Stomach (tissue), 9 donors: Measurements from ENCODE around the gene WDPCP. TPM values are rescaled to one million over a fixed set of nuclear protein-coding genes. Genes with fewer than 3 reads are reported as not detected.

Source experiments
- DNase-seq, 2 donors: peaks; one replicate each; pipeline versions ENCODE4 v3.0.0 to v3.0.0-alpha.2; 2013 to 2019
- H3K27ac ChIP-seq, 5 donors: fragments of 200-600 bp in 4 of 5; sonication (generic) in 4 of 5; one replicate each; pipeline ENCODE4 v1.5.1; 2013 to 2019; ENCODE audit warnings: mild to moderate bottlenecking in 1 of 5, moderate library complexity in 1 of 5
- H3K27me3 ChIP-seq, 3 donors: fragments of 200-600 bp; sonication (generic); one replicate each; pipeline ENCODE4 v1.5.1; 2017 to 2019; ENCODE audit warnings: mixed run types in 1 of 3
- H3K36me3 ChIP-seq, 4 donors: fragments of 200-600 bp; sonication (generic); 1 replicate in 3 of 4; 2 replicates in 1 of 4; pipeline ENCODE4 v1.5.1; 2016 to 2019
- H3K4me1 ChIP-seq, 4 donors: fragments of 200-600 bp; sonication (generic); one replicate each; pipeline ENCODE4 v1.5.1; 2016 to 2019
- H3K4me3 ChIP-seq, 4 donors: fragments of 200-600 bp; sonication (generic) in 3 of 4; one replicate each; pipeline ENCODE4 v1.5.1; 2016 to 2019; ENCODE audit warnings: mild to moderate bottlenecking in 1 of 4
- H3K9me3 ChIP-seq, 4 donors: fragments of 200-600 bp; sonication (generic); one replicate each; pipeline ENCODE4 v1.5.1; 2016 to 2019
- EP300 ChIP-seq: sonication (generic); formaldehyde crosslinking; IDR thresholded peaks from one replicate; pipeline ENCODE4 v1.6.1; 2017; ENCODE audit warnings: antibody characterized with exemption
- POLR2A ChIP-seq, 4 donors: fragments of 450-650 bp; IDR thresholded peaks; one replicate each; pipeline ENCODE4 v1.6.1; 2016; ENCODE audit warnings: antibody characterized with exemption in 4 of 4, control low read depth in 2 of 4, mild to moderate bottlenecking in 1 of 4, moderate library complexity in 1 of 4
- POLR2AphosphoS5 ChIP-seq, 3 donors: sonication (generic); formaldehyde crosslinking; IDR thresholded peaks; one replicate each; pipeline ENCODE4 v1.6.1; 2016; ENCODE audit warnings: antibody characterized with exemption in 3 of 3
- WGBS, 5 donors: extraction: QIAGEN DNeasy Blood & Tissue Kit in 3 of 5; methylation state at CpG; one replicate each; pipeline versions ENCODE4 v1.1.5 to v1.1.7; 2013 to 2018; 5-methylcytosine and 5-hydroxymethylcytosine counted together
- intact Hi-C: fragments of 100-400 bp; cut with DNase I; formaldehyde crosslinking; loops from one replicate; pipeline ENCODE4 v1.15.1; 2023; ENCODE audit warnings: low total_unique reads
- polyA plus RNA-seq, 3 donors: library from polyadenylated mRNA; stranded (reverse); fragments of 200-250 nt; gene quantifications; one replicate each; pipeline ENCODE4 v1.2.3, GENCODE V29; 2013
- total RNA-seq, 5 donors: library from RNA; depleted of rRNA; stranded (reverse); fragments of >200 nt; gene quantifications; one replicate each; pipeline versions ENCODE4 v1.1.0 to v1.2.3, GENCODE V29; 2014 to 2016
- TF ChIP-seq, protein P1 (sequence below), 7 experiments: fragments of 450-650 bp in 4 of 7; fragments of 200-600 bp in 3 of 7; sonication (generic) in 3 of 7; IDR thresholded peaks; one replicate each; pipeline ENCODE4 v1.5.1; 2016 to 2019; ENCODE audit warnings: antibody characterized with exemption in 7 of 7, control low read depth in 2 of 7, mild to moderate bottlenecking in 1 of 7
- donor health status: healthy with polysubstance abuse.
- donor health status: Bipolar disorder and iron deficiency.
- donor health status: healthy.

The WDPCP gene
- total and polyA plus RNA-seq, 8 donors, result 1.9 to 38.8 (median 7.7) TPM

DNA sequence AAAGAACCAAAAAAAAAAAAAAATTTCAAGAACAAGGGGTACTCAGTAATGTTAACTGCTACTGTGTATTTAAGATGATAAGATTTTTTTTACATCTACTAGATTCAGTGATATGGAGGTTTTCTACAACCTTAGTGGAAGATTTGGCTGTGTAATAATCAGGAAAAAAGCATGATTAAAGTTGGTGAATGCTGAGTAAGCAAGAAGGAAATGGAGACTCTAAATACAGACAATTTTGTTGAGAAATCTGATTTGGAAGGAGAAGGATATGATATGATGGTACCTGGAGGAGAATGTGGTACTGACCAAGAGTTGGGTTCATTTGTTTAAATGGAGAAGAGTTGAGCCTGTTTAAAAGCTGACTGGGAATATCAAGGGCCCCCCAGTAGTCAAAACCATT is 125.1 kb downstream of the WDPCP start:
- H3K9me3 ChIP-seq, result peaks cover 0 to 25% (median 9%) of the 10 kb centered on the region in 4 donors
- H3K4me3 ChIP-seq, result no peak overlapping the region
- no peak overlapping the region for H3K27ac ChIP-seq
- H3K27me3 ChIP-seq, result no peaks in the 10 kb centered on the region
- no peak for DNase-seq
- no peaks in the 10 kb centered on the region for H3K4me1 ChIP-seq
- no peak for TF ChIP-seq POLR2A (IDR thresholded peaks at IDR 0.05)
- no peak for TF ChIP-seq POLR2AphosphoS5 (IDR thresholded peaks at IDR 0.05)
- TF ChIP-seq EP300, result no peak
- TF ChIP-seq, protein P1, sequence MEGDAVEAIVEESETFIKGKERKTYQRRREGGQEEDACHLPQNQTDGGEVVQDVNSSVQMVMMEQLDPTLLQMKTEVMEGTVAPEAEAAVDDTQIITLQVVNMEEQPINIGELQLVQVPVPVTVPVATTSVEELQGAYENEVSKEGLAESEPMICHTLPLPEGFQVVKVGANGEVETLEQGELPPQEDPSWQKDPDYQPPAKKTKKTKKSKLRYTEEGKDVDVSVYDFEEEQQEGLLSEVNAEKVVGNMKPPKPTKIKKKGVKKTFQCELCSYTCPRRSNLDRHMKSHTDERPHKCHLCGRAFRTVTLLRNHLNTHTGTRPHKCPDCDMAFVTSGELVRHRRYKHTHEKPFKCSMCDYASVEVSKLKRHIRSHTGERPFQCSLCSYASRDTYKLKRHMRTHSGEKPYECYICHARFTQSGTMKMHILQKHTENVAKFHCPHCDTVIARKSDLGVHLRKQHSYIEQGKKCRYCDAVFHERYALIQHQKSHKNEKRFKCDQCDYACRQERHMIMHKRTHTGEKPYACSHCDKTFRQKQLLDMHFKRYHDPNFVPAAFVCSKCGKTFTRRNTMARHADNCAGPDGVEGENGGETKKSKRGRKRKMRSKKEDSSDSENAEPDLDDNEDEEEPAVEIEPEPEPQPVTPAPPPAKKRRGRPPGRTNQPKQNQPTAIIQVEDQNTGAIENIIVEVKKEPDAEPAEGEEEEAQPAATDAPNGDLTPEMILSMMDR (IDR thresholded peaks at IDR 0.05), result no peak
- intact Hi-C loops, result no loop called here
- H3K36me3 ChIP-seq, result peaks cover 0 to 51% (median 33%) of the 10 kb centered on the region in 4 donors

DNA sequence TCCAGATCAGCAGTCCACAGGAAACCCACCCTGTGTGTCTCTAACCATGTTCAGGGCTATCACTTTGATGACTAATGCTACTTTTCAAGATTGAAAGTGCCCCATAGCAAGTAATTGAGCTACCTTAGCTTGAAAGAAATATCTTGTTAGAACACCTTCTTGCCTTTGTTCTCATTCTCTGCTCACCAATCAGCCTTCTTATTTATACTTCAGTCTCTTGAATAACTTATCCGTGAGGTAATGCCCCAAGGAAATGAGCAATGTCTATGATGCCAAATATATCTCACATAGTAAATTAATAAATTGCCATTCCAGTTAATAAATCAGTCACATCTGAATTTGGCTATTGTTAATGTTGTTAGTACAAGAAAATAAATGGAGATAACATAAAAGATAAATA is 141.6 kb downstream of the WDPCP start:
- Histone ChIP-seq H3K4me1 (no peaks in the 10 kb centered on the region), H3K9me3 (no peaks in the 10 kb centered on the region), H3K27ac (no peak overlapping the region), H3K27me3 (no peaks in the 10 kb centered on the region), H3K4me3 (no peak overlapping the region), H3K36me3 (peaks cover 0 to 6% (median 0%) of the 10 kb centered on the region in 4 donors)
- intact Hi-C loops, result no loop called here
- TF ChIP-seq POLR2A (IDR thresholded peaks at IDR 0.05) (no peak), EP300 (no peak), POLR2AphosphoS5 (IDR thresholded peaks at IDR 0.05) (no peak)
- TF ChIP-seq, protein P1 (IDR thresholded peaks at IDR 0.05), result no peak
- DNase-seq, result no peak
- 53 to 73% (median 66%) methylated on average over 1 of the region's 1 CpG for WGBS, 5 donors

DNA sequence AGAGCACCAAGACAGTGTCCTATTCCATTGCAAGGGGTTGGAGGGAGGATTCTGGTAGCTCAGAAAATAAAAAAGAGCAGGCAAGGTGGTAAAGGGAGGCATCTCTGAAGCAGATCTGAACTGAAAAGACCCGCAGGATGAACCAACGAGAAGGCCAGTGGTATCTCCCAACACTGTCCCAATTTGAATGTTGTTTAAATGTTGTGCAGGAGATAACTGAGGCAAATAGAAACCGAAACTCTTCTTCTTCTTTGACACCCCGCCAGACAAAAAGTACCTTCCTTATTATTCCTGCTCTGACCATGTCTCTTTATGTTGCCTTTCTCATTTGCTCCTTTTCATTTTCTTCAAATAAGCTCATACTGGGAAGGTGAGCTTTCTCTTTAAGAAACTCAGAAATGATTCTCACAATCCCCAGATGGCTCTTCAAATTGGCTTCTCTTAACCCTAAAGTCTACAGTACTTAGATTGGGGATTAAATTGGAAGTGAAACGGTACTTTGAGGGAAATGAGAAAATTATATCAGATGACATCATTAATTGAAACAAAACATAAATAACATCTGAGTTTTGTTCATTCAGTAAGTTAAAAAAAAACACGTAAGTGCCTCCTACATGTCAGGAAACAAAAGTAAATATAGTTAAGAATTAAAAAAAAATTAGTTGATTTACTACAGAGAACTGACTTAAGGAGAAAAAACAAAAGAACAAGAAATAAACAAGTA is 143.6 kb downstream of the WDPCP start:
- intact Hi-C loops, result no loop called here
- TF ChIP-seq EP300 (no peak), POLR2A (IDR thresholded peaks at IDR 0.05) (no peak)
- Histone ChIP-seq H3K27me3 (no peaks in the 10 kb centered on the region), H3K4me3 (no peak overlapping the region), H3K36me3 (peaks cover 0 to under 1% (median 0%) of the 10 kb centered on the region in 4 donors), H3K27ac (no peak overlapping the region), H3K4me1 (no peaks in the 10 kb centered on the region), H3K9me3 (no peaks in the 10 kb centered on the region)
- no peak for DNase-seq
- 83 to 86% (median 84%) methylated on average over 6 of the region's 6 CpGs for WGBS, 5 donors

DNA sequence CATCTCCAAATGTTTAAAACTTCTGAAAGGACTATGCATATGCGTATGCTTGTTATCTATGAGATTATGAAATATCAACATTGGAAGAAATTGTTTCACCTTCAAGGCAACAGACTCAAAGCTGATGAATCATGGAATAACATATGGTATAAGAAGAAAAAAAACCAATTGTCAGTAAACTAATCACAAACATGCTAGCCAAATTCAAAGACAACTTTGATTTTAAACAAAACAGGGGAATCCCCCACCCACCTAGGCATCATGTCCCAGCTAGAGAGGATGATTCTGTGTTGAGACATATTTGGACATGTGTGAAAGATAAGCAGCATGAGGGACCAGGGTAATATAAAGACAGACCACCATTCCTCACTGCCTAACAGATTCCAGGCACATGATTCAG is 147.7 kb downstream of the WDPCP start:
- no peaks in the 10 kb centered on the region for H3K4me1 ChIP-seq
- TF ChIP-seq POLR2AphosphoS5 (IDR thresholded peaks at IDR 0.05), result no peak
- TF ChIP-seq, protein P1 (IDR thresholded peaks at IDR 0.05), result no peak
- TF ChIP-seq POLR2A (IDR thresholded peaks at IDR 0.05), result no peak
- TF ChIP-seq EP300, result no peak
- no peaks in the 10 kb centered on the region for H3K9me3 ChIP-seq
- H3K36me3 ChIP-seq, result peaks cover 0 to 10% (median 2%) of the 10 kb centered on the region in 4 donors
- WGBS, 5 donors, result 31 to 64% (median 45%) methylated on average over 1 of the region's 1 CpG
- no peak for DNase-seq
- H3K27me3 ChIP-seq, result no peaks in the 10 kb centered on the region
- H3K27ac ChIP-seq, result no peak overlapping the region
- intact Hi-C loops, result no loop called here
- no peak overlapping the region for H3K4me3 ChIP-seq

DNA sequence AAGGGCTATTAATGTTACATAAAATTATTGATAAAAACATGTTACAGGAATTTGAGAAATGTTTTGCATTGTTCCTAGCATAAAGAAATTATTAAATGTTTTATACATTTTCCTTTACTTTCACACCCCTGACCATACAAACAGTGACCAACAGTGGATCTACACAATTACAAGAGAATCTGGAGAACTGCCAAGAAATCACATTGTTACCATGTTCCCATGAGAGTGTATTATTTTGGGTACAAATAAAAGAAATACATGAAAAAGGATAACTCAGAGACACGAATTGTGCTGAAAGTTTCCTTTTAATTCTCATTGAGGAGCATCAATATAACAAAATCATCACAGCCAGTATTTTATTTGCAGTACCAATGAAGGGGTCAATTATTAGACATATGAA is 150.1 kb downstream of the WDPCP start:
- intact Hi-C loops, result no loop called here
- Histone ChIP-seq H3K36me3 (peaks cover 0 to 10% (median 2%) of the 10 kb centered on the region in 4 donors), H3K27ac (no peak overlapping the region), H3K27me3 (no peaks in the 10 kb centered on the region), H3K4me1 (no peaks in the 10 kb centered on the region), H3K9me3 (no peaks in the 10 kb centered on the region), H3K4me3 (no peak overlapping the region)
- WGBS, 5 donors, result 80 to 96% (median 88%) methylated on average over 1 of the region's 1 CpG
- TF ChIP-seq POLR2AphosphoS5 (IDR thresholded peaks at IDR 0.05) (no peak), POLR2A (IDR thresholded peaks at IDR 0.05) (no peak), EP300 (no peak)
- TF ChIP-seq, protein P1 (IDR thresholded peaks at IDR 0.05), result no peak
- DNase-seq, result no peak
